Left renal pelvis (tissue), 4 donors: ENCODE data around the gene TMOD3. TPM values are rescaled to one million over a fixed set of nuclear protein-coding genes. Genes with fewer than 3 reads are reported as not detected.
"Not testable (repeated sequence)": the region's sequence is repeated elsewhere in the genome, so short reads cannot be mapped to it uniquely, and the experiment has no call there.

Experiments
- DNase-seq, 4 donors: peaks; one replicate each; pipeline ENCODE4 v3.0.0-alpha.2; 2013; ENCODE audit warnings: low read depth in 4 of 4, low spot score in 3 of 4
- polyA plus RNA-seq, 4 donors: library from polyadenylated mRNA; unstranded; fragments of 120-200 nt; gene quantifications; one replicate each; pipeline ENCODE4 v1.2.1, GENCODE V29; 2013; ENCODE audit not compliant: insufficient read length in 4 of 4

The TMOD3 gene
- polyA plus RNA-seq, 4 donors, result 38.2 to 60.0 (median 50.6) TPM

DNA sequence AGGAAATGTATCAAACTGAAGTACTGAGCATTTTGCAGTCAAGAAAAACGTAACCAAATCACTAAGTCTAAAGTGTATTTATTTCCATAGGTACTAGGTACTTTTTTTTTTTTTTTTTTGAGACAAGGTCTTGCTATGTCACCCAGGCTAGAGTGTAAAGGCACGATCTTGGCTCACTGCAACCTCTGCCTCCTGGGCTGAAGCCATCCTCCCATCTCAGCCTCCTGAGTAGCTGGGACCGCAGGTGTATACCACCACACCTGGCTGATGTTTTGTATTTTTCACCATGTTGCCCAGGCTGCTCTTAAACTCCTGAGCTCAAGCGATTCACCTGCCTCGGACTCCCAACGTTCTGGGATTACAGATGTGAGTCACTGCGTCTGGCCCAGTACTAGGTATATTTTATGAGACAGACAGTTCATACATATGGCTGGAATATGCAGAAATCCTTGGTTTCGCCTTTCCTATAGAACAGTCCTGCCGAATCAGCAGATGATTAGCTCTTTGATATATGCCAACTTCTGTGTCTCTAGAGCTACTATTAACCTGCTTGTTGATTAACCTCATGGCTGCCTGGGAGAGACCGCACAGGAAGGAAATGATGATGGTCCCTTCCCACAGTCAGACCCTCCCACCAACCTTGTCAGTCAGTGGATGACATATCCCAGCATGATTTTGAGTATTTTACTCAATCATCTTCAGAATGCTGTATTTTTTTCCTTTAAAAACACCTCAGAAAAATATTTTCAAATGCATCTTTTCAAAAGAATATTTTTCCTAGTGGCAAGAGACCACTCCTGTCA lies 32.3 kb downstream of the TMOD3 start:
- DNase-seq, result no peak

DNA sequence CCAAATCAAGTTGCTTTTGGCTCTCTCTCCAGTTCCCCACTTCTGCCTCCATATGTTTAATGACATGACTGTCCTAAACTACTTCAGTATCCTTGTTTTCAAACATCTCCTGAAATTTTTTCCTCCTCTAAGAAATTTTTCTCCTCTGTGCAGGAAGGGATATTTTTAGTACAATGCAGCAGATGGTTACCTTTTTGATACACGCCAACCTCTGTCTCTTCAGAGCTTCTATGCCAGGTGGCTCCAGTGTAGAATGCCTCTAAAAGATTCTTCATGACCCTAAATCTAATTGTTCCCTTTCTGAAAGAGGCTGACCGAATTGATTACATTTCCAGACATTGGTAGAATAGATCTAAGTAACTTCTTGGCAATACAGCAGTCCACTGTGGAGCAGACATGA lies 33.7 kb downstream of the TMOD3 start:
- DNase-seq, result no peak

DNA sequence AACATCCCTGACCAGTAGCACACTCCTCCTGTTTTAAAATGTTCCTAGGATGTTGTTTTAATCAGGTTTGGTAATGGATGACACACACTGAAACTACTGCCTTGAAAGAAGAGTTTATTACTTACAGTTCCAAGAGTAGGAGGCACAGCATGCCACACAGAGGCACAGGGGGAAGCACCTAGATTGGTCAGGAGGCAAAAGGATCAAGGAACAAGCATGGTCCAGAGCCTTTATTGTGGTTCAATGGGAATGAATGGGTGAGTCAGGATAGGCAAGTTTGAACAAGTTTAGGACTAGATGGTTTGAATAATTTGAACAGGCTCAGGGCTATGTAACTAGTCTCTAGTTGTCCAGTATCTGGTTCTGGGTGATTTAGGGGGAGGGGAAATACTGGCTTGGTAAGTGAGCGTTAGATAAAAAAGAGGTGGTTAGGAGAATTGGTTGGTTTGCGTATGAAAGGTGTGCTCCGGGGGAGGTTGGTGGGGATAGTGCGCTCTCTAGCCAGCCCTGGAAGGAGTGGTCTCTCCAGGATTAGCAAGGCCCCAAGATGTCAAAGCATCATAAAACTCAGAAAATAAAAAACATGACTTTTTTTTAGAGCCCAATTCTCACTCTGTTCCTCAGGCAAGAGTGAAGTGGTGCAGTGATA lies 35.1 kb downstream of the TMOD3 start:
- DNase-seq, result no peak

DNA sequence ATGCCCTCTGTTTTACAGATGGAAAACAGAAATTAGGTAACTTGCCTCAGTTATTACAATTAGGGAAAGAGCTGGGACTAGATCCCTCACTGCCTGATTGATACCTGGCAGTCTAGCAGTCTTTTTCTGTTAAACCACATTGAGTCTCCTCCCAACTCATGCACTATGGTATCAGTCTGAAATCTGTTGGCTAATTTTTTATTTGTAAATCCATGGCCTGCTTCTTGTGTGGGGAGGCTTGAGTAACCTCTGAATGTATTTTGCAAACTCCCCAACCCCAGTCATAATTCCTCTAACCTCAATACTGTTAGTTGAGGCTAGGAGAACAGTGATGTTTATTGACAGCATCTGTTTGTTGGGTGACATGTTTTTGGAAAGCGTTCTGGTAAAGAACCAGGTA lies 35.9 kb downstream of the TMOD3 start:
- DNase-seq, result no peak

DNA sequence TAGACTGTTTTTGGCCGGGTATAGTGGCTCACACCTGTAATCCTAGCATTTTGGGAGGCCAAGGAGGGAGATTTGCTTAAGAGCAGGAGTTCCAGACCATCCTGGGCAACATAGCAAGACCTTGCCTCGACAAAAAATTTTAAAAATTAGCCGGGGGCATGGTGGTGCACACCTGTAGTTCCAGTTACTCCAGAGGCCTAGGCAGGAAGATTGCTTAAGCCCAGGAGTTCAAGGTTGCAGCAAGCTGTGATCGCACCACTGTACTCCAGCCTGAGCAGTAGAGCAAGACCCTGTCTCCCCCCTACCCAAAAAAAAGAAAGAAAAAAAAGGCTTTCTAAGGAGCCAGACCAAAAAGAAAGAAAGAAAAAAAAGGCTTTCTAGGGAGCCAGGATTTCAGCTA lies 36.7 kb downstream of the TMOD3 start:
- no peak for DNase-seq

DNA sequence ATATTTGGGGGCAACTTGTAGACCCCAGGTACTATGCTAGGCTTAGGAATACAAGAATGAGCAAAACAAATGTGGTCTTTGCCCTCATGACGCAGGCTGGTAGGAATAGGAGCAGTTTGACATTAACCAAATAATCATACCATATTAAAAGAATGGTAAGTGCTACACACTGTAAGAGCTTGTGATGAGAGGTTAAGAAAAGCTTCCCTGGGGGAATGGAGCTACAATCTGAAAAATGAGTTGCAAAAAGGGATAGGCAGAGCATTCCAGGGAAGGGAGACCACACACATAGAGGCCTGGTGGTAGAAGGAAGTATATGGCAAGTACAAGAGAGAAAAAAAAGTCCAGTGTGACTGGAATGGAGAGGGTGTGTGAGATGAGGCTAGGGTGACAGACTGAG lies 37.3 kb downstream of the TMOD3 start:
- no peak for DNase-seq

DNA sequence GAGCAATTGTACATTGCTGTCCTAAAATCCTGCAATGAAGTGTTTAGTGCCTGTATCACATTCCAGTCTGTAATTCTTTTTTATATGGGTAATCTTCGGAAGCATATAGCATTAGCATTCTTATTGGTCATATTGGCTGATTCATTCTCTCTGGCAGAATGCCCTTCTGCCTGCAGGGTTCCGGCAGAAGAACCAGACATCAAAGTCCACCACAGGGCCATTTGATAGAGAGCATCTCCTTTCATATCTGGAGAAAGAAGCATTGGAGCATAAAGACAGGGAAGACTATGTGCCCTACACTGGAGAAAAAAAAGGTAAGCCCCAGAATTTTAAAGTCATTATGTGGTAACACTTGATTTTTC lies 39.6 kb downstream of the TMOD3 start:
- DNase-seq, result no peak

DNA sequence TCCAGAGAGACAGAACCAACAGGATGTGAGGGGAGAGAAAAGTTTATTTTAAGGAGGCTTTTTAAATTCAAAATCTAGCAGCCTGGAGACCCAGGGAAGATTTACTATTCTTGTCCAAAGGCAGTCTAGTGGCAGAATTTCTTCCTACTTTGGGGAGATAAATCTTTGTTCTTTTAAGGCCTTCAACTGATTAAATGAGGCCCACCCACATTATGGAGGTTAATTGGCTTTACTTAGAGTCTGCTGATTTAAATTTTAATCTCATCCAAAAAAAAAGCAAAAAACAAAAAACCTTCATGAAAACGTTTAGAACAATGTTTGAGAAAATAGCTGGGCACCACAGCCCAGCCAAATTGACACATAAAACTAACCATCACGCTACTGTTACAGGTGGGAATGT lies 41.3 kb downstream of the TMOD3 start:
- DNase-seq, result no peak

DNA sequence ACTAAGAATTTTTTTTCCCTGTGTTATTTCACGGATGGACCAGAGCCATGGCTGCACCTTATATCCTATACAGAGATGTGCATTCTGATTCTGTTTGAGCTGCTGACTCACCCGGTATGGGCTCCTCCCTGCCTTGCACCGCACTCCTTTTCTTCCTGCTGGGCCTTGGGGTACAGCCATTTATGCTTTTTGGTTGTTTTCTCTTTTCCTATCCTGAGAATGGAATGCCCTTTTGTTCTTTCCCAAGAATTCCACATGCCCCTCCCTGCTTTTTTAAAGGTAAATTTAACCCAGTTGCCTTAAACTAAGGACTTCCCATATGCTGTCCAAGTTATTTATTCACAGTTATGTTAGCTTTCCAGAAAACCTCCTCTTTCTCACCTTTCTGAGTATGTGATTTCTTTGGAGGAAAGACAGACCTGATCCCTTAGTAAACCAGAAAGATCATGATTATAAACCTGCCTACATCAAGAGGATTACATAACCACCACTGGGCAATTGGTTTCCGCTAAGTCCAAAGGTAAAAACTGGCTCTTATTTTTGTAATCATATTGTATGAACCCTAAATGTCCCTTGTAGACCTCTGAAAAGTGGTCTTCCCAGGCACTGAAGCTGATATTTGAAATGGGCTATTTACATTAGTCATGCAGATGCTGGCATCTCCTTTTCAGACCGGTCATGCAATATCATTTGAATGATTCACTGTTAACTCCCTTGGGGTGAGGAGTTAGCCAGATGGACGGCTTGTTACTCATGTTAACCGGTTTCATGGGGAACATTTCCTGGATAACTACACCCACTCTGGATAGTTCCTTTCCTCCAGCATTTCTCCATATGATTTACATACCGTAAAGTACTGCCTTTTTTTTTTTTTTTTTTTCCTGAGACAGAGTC lies 45.5 kb downstream of the TMOD3 start:
- DNase-seq, result no peak

DNA sequence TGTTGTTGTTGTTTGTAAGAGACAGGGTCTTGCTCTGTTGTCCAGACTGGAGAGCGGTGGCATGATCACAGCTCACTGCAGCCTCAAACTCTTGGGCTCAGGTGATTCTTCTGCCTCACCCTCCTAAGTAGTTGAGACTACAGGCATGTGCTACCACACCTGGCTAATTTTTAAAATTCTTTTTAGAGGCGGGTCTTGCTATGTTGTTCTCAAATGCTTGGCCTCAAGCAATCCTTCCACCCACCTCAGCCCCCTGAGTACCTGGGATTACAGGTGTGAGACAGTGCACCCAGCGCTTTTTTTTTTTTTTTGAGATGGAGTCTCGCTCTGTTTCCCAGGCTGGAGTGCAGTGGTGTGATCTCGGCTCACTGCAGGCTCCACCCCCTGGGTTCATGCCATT lies 46.7 kb downstream of the TMOD3 start:
- no peak for DNase-seq

DNA sequence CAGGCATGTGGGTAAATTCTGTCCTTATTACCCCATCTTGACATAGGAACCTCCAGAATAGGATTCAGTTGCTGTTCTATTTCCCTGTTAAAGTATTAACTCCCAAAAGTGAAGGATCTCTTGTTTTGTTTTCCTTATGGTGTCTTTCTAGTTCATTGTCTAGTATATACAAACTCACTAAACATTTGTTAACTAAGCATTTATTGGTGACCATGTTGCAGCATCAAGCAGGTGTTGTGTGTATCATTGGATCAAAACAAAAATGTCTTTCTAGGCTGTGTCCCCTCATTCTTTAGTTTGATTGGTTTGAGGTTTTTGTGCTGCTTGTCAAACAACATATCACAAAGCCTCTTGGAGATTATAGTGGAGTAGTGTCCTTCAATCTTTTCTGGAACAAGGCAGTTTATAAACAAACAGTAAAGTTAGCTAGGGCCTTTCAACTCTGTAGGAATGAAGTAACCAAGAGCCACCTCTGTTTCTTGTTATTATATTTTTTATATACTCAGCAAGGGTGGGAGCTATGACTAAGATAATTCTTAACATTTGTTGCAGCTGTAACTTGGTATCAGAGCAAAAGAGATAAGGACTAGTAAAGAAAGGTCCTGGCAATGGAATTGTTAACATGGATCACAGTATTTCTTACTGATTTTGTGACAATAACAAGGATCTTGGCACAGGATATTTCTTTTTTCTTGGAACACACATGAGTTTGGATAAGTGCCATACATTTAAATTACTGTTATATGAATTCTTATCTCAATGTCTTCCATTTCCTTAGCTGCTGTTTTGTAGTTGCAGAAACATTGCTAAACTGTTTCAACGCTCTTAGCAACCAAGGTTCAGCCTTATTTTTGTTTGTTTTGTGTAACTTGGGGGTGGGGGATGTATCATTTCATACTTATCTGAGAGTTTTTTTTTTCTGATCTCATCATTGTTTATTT lies 49.3 kb downstream of the TMOD3 start:
- DNase-seq, result peak in 3 of 4 donors; percentile 42 to 64 (median 58)

DNA sequence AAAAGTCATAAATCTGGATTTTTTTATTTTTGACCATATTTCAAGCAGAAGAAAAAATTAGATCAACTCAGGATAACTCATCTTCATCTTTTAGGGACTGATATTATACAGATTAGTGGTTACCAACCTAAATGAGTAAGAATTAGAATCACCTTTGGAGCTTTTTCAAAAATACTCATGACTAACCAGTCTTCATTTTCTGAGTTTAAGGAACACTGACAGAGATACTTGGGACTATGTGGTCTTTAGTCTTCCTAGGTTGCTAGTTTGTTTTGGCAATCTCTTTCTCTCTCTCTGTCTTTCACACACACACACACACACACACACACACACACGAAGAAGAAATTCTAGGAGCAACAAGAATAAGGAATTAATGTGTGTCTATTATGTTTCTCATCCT lies 50.1 kb downstream of the TMOD3 start:
- no peak for DNase-seq

DNA sequence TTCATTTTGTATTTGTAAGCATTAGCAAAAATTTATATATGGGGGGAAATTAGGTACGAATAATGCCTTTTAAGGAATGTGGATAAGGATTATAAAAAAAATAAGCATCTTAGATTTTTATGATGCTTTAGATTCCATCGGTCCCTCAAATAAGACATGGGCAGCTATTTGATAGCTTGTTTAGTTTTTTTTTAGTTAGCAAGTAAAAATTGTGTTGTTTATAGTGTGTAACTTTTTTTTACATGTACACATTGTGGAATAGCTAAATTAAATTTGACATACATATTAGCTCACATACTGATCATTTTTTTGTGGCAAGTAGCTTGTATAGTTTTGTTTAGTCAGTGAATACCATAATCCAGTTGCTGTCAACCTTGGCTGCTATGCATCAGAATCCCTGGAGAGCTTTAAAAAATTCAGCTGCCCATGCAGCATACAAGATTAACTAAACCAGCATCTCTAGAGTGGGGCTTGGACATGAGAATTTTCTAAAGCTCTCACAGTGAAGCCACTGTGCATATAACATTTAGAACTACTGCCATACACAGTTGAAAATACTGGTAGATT lies 53.9 kb downstream of the TMOD3 start:
- DNase-seq, result no peak

DNA sequence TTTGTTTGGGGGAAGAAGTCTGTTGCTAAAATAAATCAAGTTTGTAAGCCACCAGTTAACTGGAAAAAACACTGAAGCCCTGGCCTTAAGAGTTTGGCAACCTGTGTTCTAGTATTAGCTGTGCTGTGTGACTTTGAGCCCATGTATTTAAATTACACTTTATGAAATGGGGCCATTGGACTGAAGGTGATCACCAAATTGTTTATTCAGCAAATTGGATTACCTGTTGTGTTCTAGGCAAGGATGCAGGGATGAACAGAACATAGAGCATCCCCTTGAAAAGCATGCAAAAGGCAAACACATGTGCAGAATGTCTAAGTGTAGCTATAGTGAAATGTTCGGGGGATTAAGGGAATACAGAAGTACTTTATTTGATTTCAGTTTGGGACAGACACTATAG lies 54.6 kb downstream of the TMOD3 start:
- DNase-seq, result no peak

DNA sequence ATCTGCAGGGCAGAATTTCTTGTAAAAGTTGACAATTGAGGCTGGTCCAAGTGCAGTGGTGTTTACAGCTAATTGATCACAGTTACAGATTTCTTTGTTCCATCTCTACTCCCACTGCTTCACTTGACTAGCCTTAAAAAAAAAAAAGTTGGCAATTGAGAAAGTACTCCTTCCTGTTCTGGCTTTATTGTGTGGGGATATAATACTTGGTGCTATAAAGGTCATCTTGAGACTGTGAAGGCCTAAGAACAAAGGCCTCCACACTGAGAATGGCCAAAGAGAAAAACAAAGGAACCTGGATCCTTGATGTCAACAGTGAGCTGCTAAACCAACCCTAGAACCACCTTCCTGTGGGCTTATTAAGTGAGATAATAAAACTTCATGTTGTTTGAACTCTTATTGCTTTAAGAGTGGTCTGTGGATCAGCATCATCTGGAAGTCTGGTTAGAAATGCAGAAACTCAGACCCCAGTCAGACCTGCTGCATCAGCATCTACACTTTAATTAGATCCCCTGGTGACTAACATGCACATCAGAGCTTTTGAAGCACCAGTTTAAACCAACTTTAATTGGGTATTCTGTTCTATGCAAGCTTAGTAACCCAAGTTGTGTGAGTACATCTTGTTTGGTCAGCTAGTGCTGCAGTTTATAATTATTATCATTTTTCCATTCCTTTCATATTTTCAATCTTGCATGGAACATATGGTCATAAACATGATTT lies 55.2 kb downstream of the TMOD3 start:
- no peak for DNase-seq

DNA sequence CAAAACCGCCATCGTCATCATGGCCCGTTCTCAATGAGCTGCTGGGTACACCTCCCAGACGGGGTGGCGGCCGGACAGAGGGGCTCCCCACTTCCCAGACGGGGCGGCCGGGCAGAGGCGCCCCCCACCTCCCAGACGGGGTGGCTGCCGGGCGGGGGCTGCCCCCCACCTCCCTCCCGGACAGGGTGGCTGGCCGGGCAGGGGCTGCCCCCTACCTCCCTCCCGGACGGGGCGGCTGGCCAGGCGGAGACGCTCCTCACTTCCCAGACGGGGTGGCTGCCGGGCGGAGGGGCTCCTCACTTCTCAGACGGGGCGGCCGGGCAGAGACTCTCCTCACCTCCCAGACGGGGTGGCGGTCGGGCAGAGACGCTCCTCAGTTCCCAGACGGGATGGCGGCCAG lies 56.3 kb downstream of the TMOD3 start:
- DNase-seq, result not testable (repeated sequence)

DNA sequence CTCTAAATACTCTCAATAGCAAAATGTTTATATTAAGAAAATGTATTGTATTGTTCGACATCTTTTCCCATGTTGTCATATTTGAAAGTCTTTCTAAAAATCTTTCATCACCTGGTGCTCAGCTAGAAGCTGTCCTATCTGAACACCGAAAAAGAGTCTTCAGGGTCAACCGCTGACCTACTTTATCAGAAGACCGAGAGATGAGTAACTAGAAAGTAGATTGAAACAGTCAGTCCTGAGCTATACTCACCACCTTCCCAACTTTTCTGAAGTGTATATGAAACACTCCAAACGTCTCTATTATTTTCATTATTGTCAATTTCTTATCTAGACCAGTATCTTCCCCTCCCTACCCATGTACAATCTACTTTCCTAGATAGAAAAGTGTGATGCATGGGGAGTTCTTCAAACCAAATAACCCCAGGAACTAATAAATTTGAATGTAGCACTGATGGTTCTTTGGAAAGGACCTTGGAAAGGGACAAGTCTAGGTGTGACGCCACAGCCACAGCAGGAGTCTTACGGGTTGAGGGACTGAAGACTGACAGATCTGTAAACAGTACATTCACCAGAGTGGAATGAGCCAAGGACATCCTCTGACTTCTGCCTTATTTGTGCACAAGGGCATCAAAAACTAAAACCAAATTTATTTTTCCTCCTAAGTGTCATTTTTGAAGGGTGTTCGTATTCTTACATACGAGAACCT lies 58.6 kb downstream of the TMOD3 start:
- DNase-seq, result no peak

DNA sequence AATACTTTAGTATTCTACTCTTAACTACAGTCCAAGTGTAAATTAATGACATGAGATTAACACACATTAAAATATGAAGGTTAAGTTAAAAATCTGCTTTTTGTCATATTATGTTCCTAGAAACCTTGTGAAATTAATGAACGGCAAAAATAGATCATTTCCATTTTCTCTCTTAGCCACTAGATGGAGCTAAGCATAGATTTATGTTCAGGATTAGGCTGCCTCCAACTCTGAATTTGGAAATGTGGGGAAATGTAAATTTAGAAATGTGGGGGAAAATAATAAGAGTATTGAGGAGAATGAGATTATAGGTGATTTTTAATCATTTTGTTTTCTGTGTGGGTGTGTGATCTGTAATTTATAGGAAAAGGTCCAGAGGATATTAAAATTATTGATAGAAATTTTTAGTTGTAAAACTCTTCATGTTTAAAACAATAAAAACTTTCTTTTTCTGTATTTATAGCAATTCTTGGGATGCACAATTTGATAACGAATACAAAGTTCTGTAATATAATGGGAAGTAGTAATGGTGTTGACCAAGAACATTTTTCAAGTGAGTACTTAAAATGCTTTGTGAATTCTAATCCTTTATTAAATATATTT lies 59.2 kb downstream of the TMOD3 start:
- no peak for DNase-seq
